GM18858 (cell line): Measurements from ENCODE around the gene RNF113A.
"Not testable (repeated sequence)": the region's sequence is repeated elsewhere in the genome, so short reads cannot be mapped to it uniquely, and the experiment has no call there.

Source experiments
- ATAC-seq: cut with Tn5 transposase; IDR thresholded peaks from one replicate; pipeline ENCODE4 v1.9.1; 2021; ENCODE audit not compliant: unreplicated experiment

RNF113A gene

GRCh38 chrX:119852382-119853353, 18.9 kb downstream of the RNF113A start, which contains the start of gene UPF3B:
TSS of gene UPF3B (minus strand) at chrX:119852963. CDS start at chrX:119852928, 35 bp downstream.
- ATAC-seq: peak; percentile 93

- no peak for ATAC-seq
Measured at GRCh38 chrX:119833905-119834304, 37.6 kb downstream of the RNF113A start.

DNA sequence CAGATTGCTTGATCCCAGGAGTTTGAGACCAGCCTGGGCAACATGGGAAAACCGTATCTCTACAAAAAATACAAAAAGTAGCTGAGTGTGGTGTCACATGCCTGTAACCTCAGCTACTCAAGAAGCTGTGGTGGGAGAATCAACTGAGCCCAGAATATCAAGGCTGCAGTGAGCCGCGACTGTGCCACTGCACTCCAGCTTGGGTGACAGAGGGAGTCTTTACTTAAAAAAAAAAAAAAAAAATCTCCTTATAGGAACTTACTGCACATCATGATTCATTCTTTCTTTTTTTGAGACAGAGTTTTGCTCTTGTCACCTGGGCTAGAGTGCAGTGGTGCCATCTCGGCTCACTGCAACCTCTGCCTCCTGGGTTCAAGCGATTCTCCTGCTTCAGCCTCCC, 43.1 kb downstream of the RNF113A start:
- no peak for ATAC-seq

- ATAC-seq: no peak
Measured at GRCh38 chrX:119826399-119826959, 45.1 kb downstream of the RNF113A start.

DNA sequence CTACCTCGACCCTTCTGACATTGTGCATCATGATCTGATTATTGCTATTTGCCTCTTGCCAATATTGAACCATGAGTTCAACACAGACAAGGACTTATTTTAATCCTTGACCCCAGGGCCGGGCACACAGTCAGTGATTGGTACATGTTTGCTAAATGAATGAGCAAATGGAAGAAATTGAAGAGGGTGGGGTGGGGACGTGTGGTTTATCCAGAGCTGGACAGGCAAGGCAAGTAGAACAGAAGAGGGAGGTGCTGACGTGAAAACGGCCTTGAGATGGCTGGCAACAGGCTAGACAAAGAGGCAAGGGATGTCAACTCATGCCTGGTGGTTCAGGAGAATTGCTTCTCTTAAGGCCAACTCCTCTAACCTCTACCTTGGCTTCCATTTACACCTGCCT, 47.3 kb downstream of the RNF113A start:
- ATAC-seq: not testable (repeated sequence)

DNA sequence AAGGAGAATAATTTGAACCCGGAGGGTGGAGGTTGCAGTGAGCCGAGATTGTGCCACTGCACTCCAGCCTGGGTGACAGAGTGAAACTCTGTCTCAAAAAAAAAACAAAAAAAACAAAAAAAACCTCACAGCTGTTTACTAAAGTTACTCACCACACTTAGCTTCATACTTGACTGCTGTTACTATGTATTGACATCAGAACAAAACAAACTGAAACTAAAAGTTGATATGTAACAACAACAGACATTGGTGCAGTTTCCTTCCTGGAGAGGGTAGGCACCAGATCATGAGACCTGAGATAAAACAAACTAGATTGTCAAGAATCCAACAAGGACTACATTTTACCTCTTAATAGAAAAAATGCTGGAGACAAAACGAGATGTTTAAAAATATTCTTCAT, 49.8 kb downstream of the RNF113A start:
- peak; percentile 98 for ATAC-seq
